SK-N-SH (cell line): Measurements from ENCODE around the gene HDDC2.

Experiments
- POLR2AphosphoS5 ChIP-seq: IDR thresholded peaks from 2 replicates; pipeline ENCODE4 v1.6.1; 2012; ENCODE audit warnings: low read depth, low read length
- TAF1 ChIP-seq: IDR thresholded peaks from 2 replicates; pipeline ENCODE4 v1.6.1; 2012; ENCODE audit warnings: low read depth, mild to moderate bottlenecking, low read length, moderate library complexity, borderline replicate concordance
- YY1 ChIP-seq: IDR thresholded peaks from 2 replicates; pipeline ENCODE4 v1.4.0; 2012; ENCODE audit warnings: low read depth, mild to moderate bottlenecking
- TF ChIP-seq, protein P1 (sequence below): fragments of 150-350 bp; IDR thresholded peaks from 2 replicates; pipeline ENCODE4 v1.6.1; 2017; ENCODE audit warnings: antibody characterized with exemption, low read length, low read depth, borderline replicate concordance
- TF ChIP-seq, protein P2 (sequence below): fragments of 200-600 bp; sonication (generic); IDR thresholded peaks from 2 replicates; pipeline ENCODE4 v1.6.1; 2017; ENCODE audit warnings: antibody characterized with exemption, mild to moderate bottlenecking, moderate library complexity
- TF ChIP-seq, protein P3 (sequence below): fragments of 150-350 bp; IDR thresholded peaks from 2 replicates; pipeline ENCODE4 v1.6.1; 2016; ENCODE audit warnings: mild to moderate bottlenecking, low read depth, low read length

DNA sequence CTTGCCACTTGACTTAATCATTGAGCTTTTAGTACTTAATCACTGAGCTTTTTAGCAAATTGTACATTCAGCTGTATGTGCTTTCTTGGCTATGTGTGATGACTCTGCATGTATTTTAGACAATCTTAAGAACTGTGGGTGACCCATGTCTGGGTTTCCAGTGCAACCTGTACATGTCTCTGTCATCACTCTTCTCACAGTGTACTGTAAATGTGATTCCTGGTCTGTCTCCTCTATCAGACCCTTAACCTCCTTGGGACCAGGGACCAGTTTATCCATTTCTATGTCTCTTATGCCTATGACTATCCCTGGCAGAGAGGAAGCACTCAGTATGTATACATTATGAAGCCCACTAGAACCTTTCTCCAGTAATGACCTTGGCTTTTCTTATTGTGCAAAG, 36.6 kb upstream of the HDDC2 start:
- TF ChIP-seq YY1 (no peak), POLR2AphosphoS5 (no peak), TAF1 (no peak)
- TF ChIP-seq, protein P1, sequence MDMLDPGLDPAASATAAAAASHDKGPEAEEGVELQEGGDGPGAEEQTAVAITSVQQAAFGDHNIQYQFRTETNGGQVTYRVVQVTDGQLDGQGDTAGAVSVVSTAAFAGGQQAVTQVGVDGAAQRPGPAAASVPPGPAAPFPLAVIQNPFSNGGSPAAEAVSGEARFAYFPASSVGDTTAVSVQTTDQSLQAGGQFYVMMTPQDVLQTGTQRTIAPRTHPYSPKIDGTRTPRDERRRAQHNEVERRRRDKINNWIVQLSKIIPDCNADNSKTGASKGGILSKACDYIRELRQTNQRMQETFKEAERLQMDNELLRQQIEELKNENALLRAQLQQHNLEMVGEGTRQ, result no peak
- TF ChIP-seq, protein P2, sequence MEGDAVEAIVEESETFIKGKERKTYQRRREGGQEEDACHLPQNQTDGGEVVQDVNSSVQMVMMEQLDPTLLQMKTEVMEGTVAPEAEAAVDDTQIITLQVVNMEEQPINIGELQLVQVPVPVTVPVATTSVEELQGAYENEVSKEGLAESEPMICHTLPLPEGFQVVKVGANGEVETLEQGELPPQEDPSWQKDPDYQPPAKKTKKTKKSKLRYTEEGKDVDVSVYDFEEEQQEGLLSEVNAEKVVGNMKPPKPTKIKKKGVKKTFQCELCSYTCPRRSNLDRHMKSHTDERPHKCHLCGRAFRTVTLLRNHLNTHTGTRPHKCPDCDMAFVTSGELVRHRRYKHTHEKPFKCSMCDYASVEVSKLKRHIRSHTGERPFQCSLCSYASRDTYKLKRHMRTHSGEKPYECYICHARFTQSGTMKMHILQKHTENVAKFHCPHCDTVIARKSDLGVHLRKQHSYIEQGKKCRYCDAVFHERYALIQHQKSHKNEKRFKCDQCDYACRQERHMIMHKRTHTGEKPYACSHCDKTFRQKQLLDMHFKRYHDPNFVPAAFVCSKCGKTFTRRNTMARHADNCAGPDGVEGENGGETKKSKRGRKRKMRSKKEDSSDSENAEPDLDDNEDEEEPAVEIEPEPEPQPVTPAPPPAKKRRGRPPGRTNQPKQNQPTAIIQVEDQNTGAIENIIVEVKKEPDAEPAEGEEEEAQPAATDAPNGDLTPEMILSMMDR, result no peak
- TF ChIP-seq, protein P3, sequence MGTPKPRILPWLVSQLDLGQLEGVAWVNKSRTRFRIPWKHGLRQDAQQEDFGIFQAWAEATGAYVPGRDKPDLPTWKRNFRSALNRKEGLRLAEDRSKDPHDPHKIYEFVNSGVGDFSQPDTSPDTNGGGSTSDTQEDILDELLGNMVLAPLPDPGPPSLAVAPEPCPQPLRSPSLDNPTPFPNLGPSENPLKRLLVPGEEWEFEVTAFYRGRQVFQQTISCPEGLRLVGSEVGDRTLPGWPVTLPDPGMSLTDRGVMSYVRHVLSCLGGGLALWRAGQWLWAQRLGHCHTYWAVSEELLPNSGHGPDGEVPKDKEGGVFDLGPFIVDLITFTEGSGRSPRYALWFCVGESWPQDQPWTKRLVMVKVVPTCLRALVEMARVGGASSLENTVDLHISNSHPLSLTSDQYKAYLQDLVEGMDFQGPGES, result no peak
